A673 (cell line): ENCODE results near the gene EPHB6. TPM values are rescaled to one million over a fixed set of nuclear protein-coding genes. Genes with fewer than 3 reads are reported as not detected.

Experiments used
- BruUV-seq: library from RNA; stranded (reverse); fragments of 400-500 nt; replicated peaks from 2 replicates; lab custom pipeline; 2021; lab: Mats Ljungman, UMichigan
- CTCF ChIA-PET: fragments of 300-600 bp; sonication (Branson Sonifier 250); formaldehyde crosslinking; loops from one replicate; lab custom pipeline; 2022; ENCODE audit warnings: antibody characterized with exemption; lab: Charles Lee
- POLR2A ChIA-PET: fragments of 300-600 bp; sonication (Branson Sonifier 250); formaldehyde crosslinking; loops from one replicate; lab custom pipeline; 2022; ENCODE audit warnings: antibody characterized with exemption; ENCODE audit not compliant: low non-redundant PET; lab: Charles Lee
- DNase-seq: peaks from one replicate; pipeline ENCODE4 v3.0.0-alpha.2; 2015; ENCODE audit warnings: low spot score
- H3K27ac ChIP-seq: fragments of 200-600 bp; sonication (generic); 2 replicates; pipeline ENCODE4 v1.5.1; 2016; ENCODE audit warnings: mixed run types, low read depth, mild to moderate bottlenecking, mixed read lengths, antibody characterized with exemption, low read length; ENCODE audit not compliant: poor library complexity, severe bottlenecking
- H3K27me3 ChIP-seq: fragments of 200-600 bp; sonication (generic); replicated peaks from 2 replicates; pipeline ENCODE4 v1.6.1; 2017; ENCODE audit warnings: mixed run types, low read depth, mild to moderate bottlenecking, mixed read lengths, antibody characterized with exemption, low read length; ENCODE audit not compliant: insufficient read depth, poor library complexity
- H3K36me3 ChIP-seq: fragments of 200-600 bp; sonication (generic); 2 replicates; pipeline ENCODE4 v1.6.1; 2016; ENCODE audit warnings: mixed run types, mild to moderate bottlenecking, mixed read lengths, antibody characterized with exemption, low read length; ENCODE audit not compliant: insufficient read depth, poor library complexity, severe bottlenecking
- H3K4me1 ChIP-seq: fragments of 200-600 bp; sonication (generic); 2 replicates; pipeline ENCODE4 v1.6.1; 2017; ENCODE audit warnings: mixed run types, mild to moderate bottlenecking, mixed read lengths, antibody characterized with exemption, low read length; ENCODE audit not compliant: insufficient read depth, poor library complexity, severe bottlenecking
- H3K4me3 ChIP-seq: fragments of 200-600 bp; sonication (generic); 2 replicates; pipeline ENCODE4 v1.5.1; 2016; ENCODE audit warnings: low read depth, mixed run types, mild to moderate bottlenecking, mixed read lengths, low read length; ENCODE audit not compliant: poor library complexity, severe bottlenecking
- H3K9me3 ChIP-seq: fragments of 200-600 bp; sonication (generic); 2 replicates; pipeline ENCODE4 v1.6.1; 2016; ENCODE audit warnings: mixed run types, low read depth, mild to moderate bottlenecking, mixed read lengths, antibody characterized with exemption, low read length; ENCODE audit not compliant: poor library complexity, severe bottlenecking
- EZH2 ChIP-seq: fragments of 200-600 bp; sonication (generic); IDR thresholded peaks from 2 replicates; pipeline ENCODE4 v1.6.1; 2017; ENCODE audit warnings: borderline replicate concordance, low read depth, mild to moderate bottlenecking, mixed read lengths, antibody characterized with exemption, low read length; ENCODE audit not compliant: poor library complexity, severe bottlenecking
- intact Hi-C: fragments of 100-400 bp; cut with micrococcal nuclease; formaldehyde crosslinking; loops from one replicate; pipeline ENCODE4 v1.10.0; 2022; ENCODE audit not compliant: unreplicated experiment
- total RNA-seq: library from RNA; stranded (reverse); gene quantifications from 2 replicates; pipeline ENCODE4 v1.2.3, GENCODE V29; 2021
- TF ChIP-seq, protein P1 (sequence below): fragments of 300-800, 200-600 bp; sonication (generic); conservative IDR thresholded peaks from 2 replicates; pipeline ENCODE4 v1.5.1; 2017; ENCODE audit warnings: low read depth, mild to moderate bottlenecking, antibody characterized with exemption, low read length, moderate library complexity, mixed read lengths

The EPHB6 gene
- total RNA-seq, 1 experiment from 2014 or later = 0.49 TPM

DNA sequence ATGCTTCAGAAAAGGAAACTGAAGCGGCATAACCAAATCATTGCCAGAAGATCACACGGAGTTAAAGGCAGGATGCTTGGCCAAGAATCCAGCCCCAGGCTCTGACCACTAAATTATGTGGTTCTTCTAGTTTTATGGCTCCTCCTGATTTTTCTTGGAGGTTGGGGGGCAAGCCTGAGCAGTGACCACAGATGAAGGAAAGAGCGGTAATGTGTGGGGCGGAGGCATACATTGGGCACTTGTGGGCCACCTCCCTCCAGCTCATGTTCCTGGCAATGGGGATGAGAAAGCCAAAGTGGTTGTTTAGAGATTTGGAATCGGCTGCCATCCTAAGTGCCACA lies 27.4 kb downstream of the EPHB6 start:
- no peaks in the 10 kb centered on the region for H3K36me3 ChIP-seq
- CTCF ChIA-PET = no interaction called here
- H3K4me3 ChIP-seq = no peak overlapping the region
- H3K27me3 ChIP-seq = peaks cover 30% of the 10 kb centered on the region
- no peaks in the 10 kb centered on the region for H3K9me3 ChIP-seq
- intact Hi-C loops = loop anchor here (5.0 kb wide), 1 partner anchor 120 kb away; no protein-coding TSS in a partner anchor
- no TSS peak for BruUV-seq
- H3K27ac ChIP-seq = no peak overlapping the region
- DNase-seq = no peak
- H3K4me1 ChIP-seq = no peaks in the 10 kb centered on the region
- TF ChIP-seq, protein P1, sequence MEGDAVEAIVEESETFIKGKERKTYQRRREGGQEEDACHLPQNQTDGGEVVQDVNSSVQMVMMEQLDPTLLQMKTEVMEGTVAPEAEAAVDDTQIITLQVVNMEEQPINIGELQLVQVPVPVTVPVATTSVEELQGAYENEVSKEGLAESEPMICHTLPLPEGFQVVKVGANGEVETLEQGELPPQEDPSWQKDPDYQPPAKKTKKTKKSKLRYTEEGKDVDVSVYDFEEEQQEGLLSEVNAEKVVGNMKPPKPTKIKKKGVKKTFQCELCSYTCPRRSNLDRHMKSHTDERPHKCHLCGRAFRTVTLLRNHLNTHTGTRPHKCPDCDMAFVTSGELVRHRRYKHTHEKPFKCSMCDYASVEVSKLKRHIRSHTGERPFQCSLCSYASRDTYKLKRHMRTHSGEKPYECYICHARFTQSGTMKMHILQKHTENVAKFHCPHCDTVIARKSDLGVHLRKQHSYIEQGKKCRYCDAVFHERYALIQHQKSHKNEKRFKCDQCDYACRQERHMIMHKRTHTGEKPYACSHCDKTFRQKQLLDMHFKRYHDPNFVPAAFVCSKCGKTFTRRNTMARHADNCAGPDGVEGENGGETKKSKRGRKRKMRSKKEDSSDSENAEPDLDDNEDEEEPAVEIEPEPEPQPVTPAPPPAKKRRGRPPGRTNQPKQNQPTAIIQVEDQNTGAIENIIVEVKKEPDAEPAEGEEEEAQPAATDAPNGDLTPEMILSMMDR = no peak
- no peak for TF ChIP-seq EZH2
- POLR2A ChIA-PET = no interaction called here

DNA sequence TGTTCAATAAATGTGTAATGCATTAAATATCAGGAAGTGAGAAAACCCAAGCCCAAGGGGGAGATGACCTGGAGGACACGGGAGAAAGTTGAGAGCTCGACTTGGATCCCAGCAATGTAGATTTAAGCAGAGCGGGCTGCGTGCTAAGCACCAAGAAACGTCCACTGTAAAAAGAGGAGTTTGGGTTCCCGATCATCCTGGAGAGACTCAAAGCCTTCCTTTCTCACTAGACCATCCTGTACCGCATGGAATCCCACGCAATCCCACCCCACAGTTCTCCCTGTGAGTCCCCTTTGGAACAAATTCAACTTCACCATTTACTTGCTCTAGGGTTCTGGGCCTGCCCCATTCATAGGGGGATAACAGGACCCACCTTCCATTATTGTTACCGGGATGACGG lies 28.3 kb downstream of the EPHB6 start:
- no TSS peak for BruUV-seq
- Histone ChIP-seq H3K36me3 (no peaks in the 10 kb centered on the region), H3K4me3 (no peak overlapping the region), H3K9me3 (no peaks in the 10 kb centered on the region), H3K27ac (no peak overlapping the region), H3K27me3 (peaks cover 30% of the 10 kb centered on the region), H3K4me1 (no peaks in the 10 kb centered on the region)
- POLR2A ChIA-PET = no interaction called here
- no peak for DNase-seq
- CTCF ChIA-PET = no interaction called here
- intact Hi-C loops = loop anchor here (5.0 kb wide), 1 partner anchor 119 kb away; no protein-coding TSS in a partner anchor
- TF ChIP-seq, protein P1 = no peak
- TF ChIP-seq EZH2 = no peak

DNA sequence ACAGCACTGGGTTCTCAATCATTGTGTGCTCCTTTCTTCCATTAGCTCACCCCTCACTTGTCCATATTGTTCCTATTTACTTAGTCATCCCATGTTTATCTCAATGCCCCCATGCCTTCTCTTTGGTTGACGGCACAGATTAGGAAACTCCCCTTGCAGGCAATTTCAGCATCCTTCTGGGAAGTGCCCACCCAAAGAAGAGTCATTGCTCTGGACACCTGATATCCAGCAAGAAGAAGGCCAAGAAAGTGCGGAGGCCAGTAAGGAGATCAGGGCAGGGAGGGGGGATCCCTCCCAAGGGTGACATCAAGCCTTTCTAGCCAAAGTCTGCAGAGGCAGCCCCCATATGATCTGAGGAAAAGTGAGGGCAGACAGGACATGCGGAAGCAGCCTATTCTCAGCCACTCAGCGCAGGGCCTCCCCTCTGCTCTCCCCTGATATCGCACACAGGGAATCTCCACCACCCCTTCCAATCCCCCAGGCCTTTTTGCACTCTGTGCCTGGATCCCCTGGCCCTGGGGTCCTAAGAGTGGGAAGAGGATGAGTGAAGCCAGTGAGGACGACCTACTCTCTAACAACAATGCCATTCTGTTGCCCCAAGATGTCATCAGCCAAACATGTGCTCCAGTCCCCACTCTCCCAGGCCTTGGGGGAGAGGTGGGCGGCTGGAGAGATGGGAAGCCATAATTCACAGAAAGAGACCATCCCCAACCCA lies 28.9 kb downstream of the EPHB6 start:
- no peak for TF ChIP-seq EZH2
- TF ChIP-seq, protein P1 = no peak
- no peak overlapping the region for H3K27ac ChIP-seq
- ChIA-PET POLR2A (no interaction called here), CTCF (no interaction called here)
- peaks cover 30% of the 10 kb centered on the region for H3K27me3 ChIP-seq
- H3K4me3 ChIP-seq = no peak overlapping the region
- H3K36me3 ChIP-seq = no peaks in the 10 kb centered on the region
- H3K4me1 ChIP-seq = no peaks in the 10 kb centered on the region
- H3K9me3 ChIP-seq = no peaks in the 10 kb centered on the region
- no peak for DNase-seq
- no TSS peak for BruUV-seq
- intact Hi-C loops = loop anchor here (5.0 kb wide), 1 partner anchor 119 kb away; no protein-coding TSS in a partner anchor
